Osteoblast (primary cell): Measurements from ENCODE around the gene ABCG1. TPM values are rescaled to one million over a fixed set of nuclear protein-coding genes. Genes with fewer than 3 reads are reported as not detected.

ENCODE experiments used
- DNase-seq: peaks from one replicate; pipeline ENCODE4 v3.0.0; 2011; ENCODE audit warnings: low spot score, mixed read lengths; ENCODE audit not compliant: insufficient read length; ENCODE audit errors: missing footprints
- H2AFZ ChIP-seq: 2 replicates; pipeline ENCODE4 v1.6.0; 2011; ENCODE audit warnings: mild to moderate bottlenecking, low read length
- H3K27ac ChIP-seq: 2 replicates; pipeline ENCODE4 v1.5.1; 2011; ENCODE audit warnings: mild to moderate bottlenecking, low read depth, low read length, moderate library complexity
- H3K27me3 ChIP-seq: 2 replicates; pipeline ENCODE4 v1.6.0; 2012; ENCODE audit warnings: mild to moderate bottlenecking, control low read depth, inconsistent platforms, low read length, moderate library complexity; ENCODE audit not compliant: insufficient read depth
- H3K36me3 ChIP-seq: 2 replicates; pipeline ENCODE4 v1.5.1; 2011; ENCODE audit warnings: mild to moderate bottlenecking, low read length, control low read depth, moderate library complexity; ENCODE audit not compliant: insufficient read depth
- H3K4me1 ChIP-seq: 2 replicates; pipeline ENCODE4 v1.5.1; 2011; ENCODE audit warnings: mild to moderate bottlenecking, low read length, control low read depth, moderate library complexity; ENCODE audit not compliant: insufficient read depth
- H3K4me2 ChIP-seq: 2 replicates; pipeline ENCODE4 v1.6.0; 2011; ENCODE audit warnings: mild to moderate bottlenecking, low read length; ENCODE audit not compliant: insufficient read depth
- H3K4me3 ChIP-seq: fragments of 200-600 bp; sonication (generic); 3 replicates; pipeline ENCODE4 v1.5.1; 2012; ENCODE audit warnings: mild to moderate bottlenecking, low read length, inconsistent platforms; ENCODE audit not compliant: insufficient read depth
- H3K79me2 ChIP-seq: 2 replicates; pipeline ENCODE4 v1.6.0; 2012; ENCODE audit warnings: mild to moderate bottlenecking, low read length, control low read depth, inconsistent platforms; ENCODE audit not compliant: insufficient read depth
- H3K9me3 ChIP-seq: 2 replicates; pipeline ENCODE4 v1.5.1; 2011; ENCODE audit warnings: low read depth, low read length, control low read depth
- H4K20me1 ChIP-seq: 2 replicates; pipeline ENCODE4 v1.6.0; 2012; ENCODE audit warnings: mild to moderate bottlenecking, low read length, control low read depth; ENCODE audit not compliant: insufficient read depth
- total RNA-seq: library from RNA; depleted of rRNA; stranded (reverse); fragments of >200 nt; gene quantifications from 2 replicates; pipeline ENCODE4 v1.2.3, GENCODE V29; 2012
- TF ChIP-seq, protein P1 (sequence below): IDR thresholded peaks from 2 replicates; pipeline ENCODE4 v1.5.1; 2011; ENCODE audit warnings: mild to moderate bottlenecking, low read depth, low read length, moderate library complexity; ENCODE audit errors: extremely low read depth

Gene ABCG1
- total RNA-seq, 1 donor: 0.72 TPM

DNA sequence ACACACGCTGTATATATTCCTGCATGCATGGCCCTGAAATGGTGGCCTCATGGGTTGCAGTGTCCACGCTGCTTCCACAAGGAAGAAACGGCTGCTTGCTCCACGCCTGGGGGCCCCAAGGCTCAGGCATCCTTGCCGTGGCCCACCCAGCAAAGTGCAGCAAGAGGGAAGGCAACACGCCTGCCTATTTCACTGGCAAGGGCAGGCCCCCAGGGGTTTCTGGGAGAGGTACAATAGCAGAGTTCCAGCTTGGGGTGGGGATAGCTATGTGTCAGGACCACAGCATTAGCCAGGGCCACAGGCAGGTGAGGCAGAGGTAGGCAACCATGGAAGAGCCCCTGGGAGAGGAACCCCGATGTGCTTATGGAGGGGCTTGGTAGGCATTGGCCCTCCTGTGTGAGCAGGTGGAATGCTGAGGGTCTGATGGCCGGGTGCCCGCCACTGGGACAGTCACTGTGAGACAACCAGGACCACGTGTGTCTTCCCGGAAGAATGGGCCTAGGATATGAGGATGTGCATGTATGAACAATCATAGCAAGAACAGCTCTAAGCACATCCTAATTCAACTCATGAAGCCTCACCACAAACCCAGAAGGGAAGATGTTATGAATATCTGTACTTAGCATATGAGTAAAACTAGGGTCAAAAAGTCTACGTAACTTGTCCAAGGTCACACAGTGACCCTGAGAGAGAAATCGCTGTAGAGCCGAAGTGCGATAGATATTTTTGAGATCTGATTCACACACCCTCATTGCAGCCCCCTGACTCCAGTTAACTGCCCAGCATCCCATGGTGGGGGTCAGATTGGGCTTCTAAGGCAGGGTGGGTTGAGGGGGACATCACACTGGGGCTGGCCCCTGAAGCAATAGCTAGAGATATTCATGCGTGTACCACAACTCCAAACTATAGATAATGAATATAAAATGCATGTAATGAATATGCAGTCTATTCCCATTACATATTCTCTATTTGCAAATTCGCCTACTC is 120.1 kb downstream of the ABCG1 start:
- no peak for DNase-seq
- Histone ChIP-seq H3K4me2 (no peak overlapping the region), H3K9me3 (no peaks in the 10 kb centered on the region), H3K27ac (no peak overlapping the region), H3K4me1 (no peaks in the 10 kb centered on the region), H3K27me3 (peaks cover 16% of the 10 kb centered on the region), H3K4me3 (no peak overlapping the region), H3K79me2 (no peaks in the 10 kb centered on the region), H3K36me3 (no peaks in the 10 kb centered on the region), H4K20me1 (no peaks in the 10 kb centered on the region), H2AFZ (no peak overlapping the region)
- TF ChIP-seq, protein P1, sequence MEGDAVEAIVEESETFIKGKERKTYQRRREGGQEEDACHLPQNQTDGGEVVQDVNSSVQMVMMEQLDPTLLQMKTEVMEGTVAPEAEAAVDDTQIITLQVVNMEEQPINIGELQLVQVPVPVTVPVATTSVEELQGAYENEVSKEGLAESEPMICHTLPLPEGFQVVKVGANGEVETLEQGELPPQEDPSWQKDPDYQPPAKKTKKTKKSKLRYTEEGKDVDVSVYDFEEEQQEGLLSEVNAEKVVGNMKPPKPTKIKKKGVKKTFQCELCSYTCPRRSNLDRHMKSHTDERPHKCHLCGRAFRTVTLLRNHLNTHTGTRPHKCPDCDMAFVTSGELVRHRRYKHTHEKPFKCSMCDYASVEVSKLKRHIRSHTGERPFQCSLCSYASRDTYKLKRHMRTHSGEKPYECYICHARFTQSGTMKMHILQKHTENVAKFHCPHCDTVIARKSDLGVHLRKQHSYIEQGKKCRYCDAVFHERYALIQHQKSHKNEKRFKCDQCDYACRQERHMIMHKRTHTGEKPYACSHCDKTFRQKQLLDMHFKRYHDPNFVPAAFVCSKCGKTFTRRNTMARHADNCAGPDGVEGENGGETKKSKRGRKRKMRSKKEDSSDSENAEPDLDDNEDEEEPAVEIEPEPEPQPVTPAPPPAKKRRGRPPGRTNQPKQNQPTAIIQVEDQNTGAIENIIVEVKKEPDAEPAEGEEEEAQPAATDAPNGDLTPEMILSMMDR: no peak

DNA sequence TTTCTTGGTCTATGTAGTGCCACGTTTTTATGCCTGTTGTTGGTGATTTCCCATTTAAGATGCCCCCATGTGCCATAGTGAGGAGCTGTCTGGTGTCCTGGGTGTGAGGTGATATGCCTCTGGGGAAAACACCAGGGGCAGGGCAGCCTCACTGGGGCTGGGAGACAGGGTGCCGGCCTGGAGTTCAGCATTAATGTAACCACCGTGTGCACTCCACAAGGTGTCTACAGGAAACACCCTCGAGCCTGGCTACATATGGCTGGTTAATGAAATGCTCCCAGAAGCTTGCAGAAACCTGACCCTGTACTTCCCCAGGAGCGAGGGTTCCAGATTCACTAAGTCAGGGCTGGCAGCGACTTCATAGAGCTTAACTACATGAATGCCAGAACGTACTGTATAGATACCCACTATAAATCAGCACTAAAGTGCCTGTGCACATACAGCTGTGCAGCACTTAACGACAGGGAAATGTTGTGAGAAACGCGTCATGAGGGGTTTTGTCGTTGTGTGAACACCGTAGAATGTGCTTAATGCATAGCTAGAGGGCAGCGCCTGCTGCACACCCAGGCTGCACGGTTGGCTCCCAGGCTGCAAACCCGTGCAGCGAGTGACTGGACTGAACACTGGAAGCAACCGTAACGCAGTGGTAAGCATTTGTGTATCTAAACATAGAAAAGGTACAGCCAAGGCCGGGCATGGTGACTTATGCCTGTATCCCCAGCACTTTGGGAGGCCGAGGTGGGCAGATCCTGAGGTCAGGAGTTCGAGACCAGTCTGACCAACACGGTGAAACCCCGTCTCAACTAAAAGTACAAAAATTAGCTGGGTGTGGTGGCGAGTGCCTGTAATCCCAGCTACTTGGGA is 121.5 kb downstream of the ABCG1 start:
- no peaks in the 10 kb centered on the region for H3K79me2 ChIP-seq
- no peak for DNase-seq
- H4K20me1 ChIP-seq: no peaks in the 10 kb centered on the region
- H3K4me2 ChIP-seq: no peak overlapping the region
- no peaks in the 10 kb centered on the region for H3K9me3 ChIP-seq
- no peaks in the 10 kb centered on the region for H3K36me3 ChIP-seq
- H3K27ac ChIP-seq: no peak overlapping the region
- TF ChIP-seq, protein P1: no peak
- no peaks in the 10 kb centered on the region for H3K4me1 ChIP-seq
- peaks cover 11% of the 10 kb centered on the region for H3K27me3 ChIP-seq
- no peak overlapping the region for H2AFZ ChIP-seq
- no peak overlapping the region for H3K4me3 ChIP-seq

- no peaks in the 10 kb centered on the region for H3K36me3 ChIP-seq
- H2AFZ ChIP-seq: no peak overlapping the region
- no peaks in the 10 kb centered on the region for H4K20me1 ChIP-seq
- no peaks in the 10 kb centered on the region for H3K4me1 ChIP-seq
- H3K27me3 ChIP-seq: no peaks in the 10 kb centered on the region
- TF ChIP-seq, protein P1: no peak
- no peaks in the 10 kb centered on the region for H3K9me3 ChIP-seq
- no peak overlapping the region for H3K4me2 ChIP-seq
- H3K4me3 ChIP-seq: no peak overlapping the region
- no peak overlapping the region for H3K27ac ChIP-seq
- no peaks in the 10 kb centered on the region for H3K79me2 ChIP-seq
- no peak for DNase-seq
Observed at GRCh38 chr21:42341776-42342542, 123.0 kb downstream of the ABCG1 start.
